GM12878 (cell line): ENCODE results near the gene CELSR1. TPM values are rescaled to one million over a fixed set of nuclear protein-coding genes. Genes with fewer than 3 reads are reported as not detected.

Experiments used
- ATAC-seq: fragments of 200-7000 bp; cut with Tn5 transposase; 3 replicates; pipeline ENCODE4 v1.9.1; 2020; ENCODE audit warnings: mild to moderate bottlenecking, moderate library complexity
- BruUV-seq: library from RNA; stranded (reverse); fragments of 400-500 nt; replicated peaks from 2 replicates; lab custom pipeline; 2021; lab: Mats Ljungman, UMichigan
- CTCF ChIA-PET: fragments of 300-600 bp; sonication (Branson Sonifier 250); formaldehyde crosslinking; extraction: SDS; loops from one replicate; lab custom pipeline; 2021; ENCODE audit warnings: inconsistent platforms; lab: Yijun Ruan, JAX
- POLR2A ChIA-PET: fragments of 350-600 bp; formaldehyde crosslinking; extraction: SDS; loops from one replicate; lab custom pipeline; 2021; ENCODE audit warnings: inconsistent platforms; lab: Charles Lee
- RAD21 ChIA-PET: fragments of 300-600 bp; sonication (Branson Sonifier 250); formaldehyde crosslinking; loops from one replicate; lab custom pipeline; 2023; ENCODE audit warnings: antibody characterized with exemption; ENCODE audit not compliant: unreplicated experiment; lab: Charles Lee
- SMC1A ChIA-PET: fragments of 300-600 bp; sonication (Branson Sonifier 250); formaldehyde crosslinking; loops from one replicate; lab custom pipeline; 2023; ENCODE audit not compliant: unreplicated experiment, uncharacterized antibody; lab: Charles Lee
- DNase-seq: peaks from one replicate; pipeline ENCODE4 v3.0.0-alpha.2; 2011; ENCODE audit warnings: low read depth, low spot score
- FAIRE-seq: peaks from 3 replicates; lab custom pipeline; 2011; peaks lifted over from hg19 to GRCh38; lab: Jason Lieb, UNC
- H2AFZ ChIP-seq: 2 replicates; pipeline ENCODE4 v1.6.0; 2011; ENCODE audit warnings: low read depth, low read length, control low read depth; ENCODE audit not compliant: control insufficient read depth
- H3K27ac ChIP-seq: 2 replicates; pipeline ENCODE4 v1.5.1; 2011; ENCODE audit warnings: control low read depth; ENCODE audit not compliant: control insufficient read depth, insufficient read depth
- H3K27me3 ChIP-seq, 2 experiments: replicated peaks in 1 of 2; 2 replicates each; pipeline versions ENCODE4 v1.6.0 to v1.6.1; 2011; ENCODE audit warnings: low read length in 1 of 2; ENCODE audit not compliant: control insufficient read depth in 2 of 2, insufficient read depth in 2 of 2
- H3K36me3 ChIP-seq, 2 experiments: 2 replicates each; pipeline ENCODE4 v1.5.1; 2011; ENCODE audit warnings: low read length in 1 of 2; ENCODE audit not compliant: control insufficient read depth in 2 of 2, insufficient read depth in 2 of 2
- H3K4me1 ChIP-seq: 2 replicates; pipeline ENCODE4 v1.6.1; 2011; ENCODE audit warnings: mild to moderate bottlenecking, low read length, moderate library complexity, mixed read lengths; ENCODE audit not compliant: control insufficient read depth, insufficient read depth
- H3K4me2 ChIP-seq: 2 replicates; pipeline ENCODE4 v1.6.0; 2011; ENCODE audit warnings: control low read depth; ENCODE audit not compliant: control insufficient read depth, insufficient read depth
- H3K4me3 ChIP-seq: fragments of 200-600 bp; sonication (generic); 2 replicates; pipeline ENCODE4 v1.5.1; 2016
- H3K79me2 ChIP-seq: 2 replicates; pipeline ENCODE4 v1.6.0; 2011; ENCODE audit warnings: low read length; ENCODE audit not compliant: control insufficient read depth, insufficient read depth
- H3K9ac ChIP-seq: 2 replicates; pipeline ENCODE4 v1.8.0; 2011; ENCODE audit warnings: low read length, control low read depth, mixed read lengths; ENCODE audit not compliant: control insufficient read depth, insufficient read depth
- H3K9me3 ChIP-seq: replicated peaks from 3 replicates; pipeline ENCODE4 v1.5.1; 2011; ENCODE audit warnings: mild to moderate bottlenecking, low read length; ENCODE audit not compliant: control insufficient read depth, insufficient read depth
- H4K20me1 ChIP-seq: 2 replicates; pipeline ENCODE4 v1.6.0; 2011; ENCODE audit not compliant: control insufficient read depth, insufficient read depth
- BHLHE40 ChIP-seq, 2 experiments: fragments of 450-650 bp in 1 of 2; IDR thresholded peaks; 2 replicates each; pipeline ENCODE4 v1.6.1; 2011 to 2017; ENCODE audit warnings: low read depth in 2 of 2, borderline replicate concordance in 1 of 2, improper control_type of control experiment in 1 of 2, low read length in 1 of 2, mild to moderate bottlenecking in 1 of 2
- ELK1 ChIP-seq: IDR thresholded peaks from 2 replicates; pipeline ENCODE4 v1.6.1; 2012; ENCODE audit warnings: low read depth, low read length, improper control_type of control experiment
- IKZF2 ChIP-seq, 2 experiments: fragments of 450-650 bp; IDR thresholded peaks; 2 replicates each; pipeline ENCODE4 v1.6.1; 2017; ENCODE audit warnings: mild to moderate bottlenecking in 2 of 2, moderate library complexity in 2 of 2
- KAT2A ChIP-seq: conservative IDR thresholded peaks from 2 replicates; pipeline ENCODE4 v1.6.1; 2011; ENCODE audit warnings: low read depth, low read length; ENCODE audit not compliant: control insufficient read depth
- NR2F1 ChIP-seq: fragments of 450-650 bp; conservative IDR thresholded peaks from 2 replicates; pipeline ENCODE4 v1.6.1; 2017; ENCODE audit warnings: mild to moderate bottlenecking
- POU2F2 ChIP-seq: IDR thresholded peaks from 3 replicates; pipeline ENCODE4 v1.6.1; 2011; ENCODE audit warnings: low read depth, mild to moderate bottlenecking, low read length, borderline replicate concordance
- RAD51 ChIP-seq: fragments of 450-650 bp; IDR thresholded peaks from 2 replicates; pipeline ENCODE4 v1.6.1; 2016; ENCODE audit warnings: moderate library complexity, mild to moderate bottlenecking, inconsistent platforms
- STAT3 ChIP-seq: IDR thresholded peaks from 2 replicates; pipeline ENCODE4 v1.6.1; 2011; ENCODE audit warnings: low read depth, low read length, improper control_type of control experiment
- TBL1XR1 ChIP-seq: IDR thresholded peaks from 2 replicates; pipeline ENCODE4 v1.6.1; 2012; ENCODE audit warnings: low read depth, low read length, improper control_type of control experiment
- TCF7 ChIP-seq: IDR thresholded peaks from 2 replicates; pipeline ENCODE4 v1.6.1; 2014; ENCODE audit warnings: antibody characterized with exemption, borderline replicate concordance
- WGBS: methylation state at CpG from one replicate; pipeline ENCODE4 v1.1.6; 2016; ENCODE audit warnings: low lambda C conversion rate; ENCODE audit not compliant: insufficient replicate concordance, insufficient coverage; ENCODE audit errors: missing lambda C conversion rate; 5-methylcytosine and 5-hydroxymethylcytosine counted together
- in situ Hi-C: fragments of 300-500 bp; cut with MboI; formaldehyde crosslinking; loops from 9 replicates; pipeline ENCODE4 v1.14.3; 2018; ENCODE audit warnings: mixed read lengths
- intact Hi-C: fragments of 100-400 bp; cut with micrococcal nuclease; formaldehyde crosslinking; loops from one replicate; pipeline ENCODE4 v1.14.2; 2022; ENCODE audit not compliant: unreplicated experiment
- polyA plus RNA-seq, 11 experiments: library from polyadenylated mRNA; depleted of rRNA in 4 of 11; unstranded in 6 of 11; stranded (reverse) in 5 of 11; fragments of >200 nt; fragmentation: Nextera tagmentation in 4 of 11; fragmentation: Illumina TruSeq in 1 of 11; extraction: Ambion mirVana in 4 of 11; extraction: Trizol in 1 of 11; gene quantifications; 1 replicate in 1 of 11; 2 replicates in 10 of 11; pipeline versions ENCODE4 v1.2.1 to v1.2.3, GENCODE V29; 2011 to 2016; ENCODE audit warnings: inconsistent platforms in 2 of 11, missing spikeins in 2 of 11, low read depth in 1 of 11
- total RNA-seq, 4 experiments: library from RNA; depleted of rRNA in 3 of 4; stranded (reverse); fragments of >200 nt in 3 of 4; fragmentation: Illumina TruSeq in 1 of 4; extraction: Trizol in 1 of 4; gene quantifications; 2 replicates each; pipeline versions ENCODE4 v1.2.1 to v1.2.3, GENCODE V29; 2013 to 2021
- TF ChIP-seq, protein P1 (sequence below): IDR thresholded peaks from 2 replicates; pipeline ENCODE4 v1.6.1; 2011; ENCODE audit warnings: low read depth, mild to moderate bottlenecking, low read length, moderate library complexity, borderline replicate concordance; ENCODE audit errors: extremely low read depth

The CELSR1 gene
- total and polyA plus RNA-seq, 10 of the 15 experiments (the other 5 are each of a cell fraction or from before 2014, with no cell fraction given) = 0.05 to 1.7 (median 0.35) TPM; not detected in 2

GRCh38 chr22:46513908-46514550 lies 23.4 kb downstream of the CELSR1 start (continued):
- TF ChIP-seq NR2F1 (peak; percentile 88), BHLHE40 (IDR thresholded peaks at IDR 0.05; ENCODE audit: borderline replicate concordance in 1 of 2, low read depth in 2 of 2, low read length in 1 of 2) (peak in 1 of 2 experiments; percentile 69; a peak in 1 of 4 replicates)
- TF ChIP-seq, all 136 proteins: peak for 7

DNA sequence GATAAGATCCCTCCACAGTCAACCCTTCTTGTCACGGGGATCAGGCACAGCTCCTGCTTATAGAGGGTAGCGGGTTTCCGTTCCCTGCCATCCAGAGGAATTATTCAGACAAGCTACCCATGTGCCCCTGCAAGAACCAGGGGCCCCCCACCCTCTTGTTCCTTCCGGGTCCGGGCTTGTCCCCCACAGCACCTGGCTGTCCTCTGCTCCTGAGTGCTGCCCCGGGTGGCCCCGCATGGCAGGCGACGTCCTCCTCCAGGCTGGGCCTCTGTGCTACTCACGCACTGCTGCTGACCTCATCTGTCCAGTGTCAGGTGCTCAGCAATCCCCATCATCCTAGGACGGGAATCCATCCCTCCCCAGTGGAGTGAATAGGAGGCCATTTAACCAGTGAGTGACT lies 24.7 kb downstream of the CELSR1 start:
- Histone ChIP-seq H2AFZ (no peak overlapping the region), H3K36me3 (no peaks in the 10 kb centered on the region), H3K27ac (no peak overlapping the region), H3K9ac (no peak overlapping the region), H3K79me2 (no peaks in the 10 kb centered on the region), H3K4me1 (no peaks in the 10 kb centered on the region), H3K9me3 (no peaks in the 10 kb centered on the region), H4K20me1 (no peaks in the 10 kb centered on the region), H3K4me3 (no peak overlapping the region), H3K27me3 (no peaks in the 10 kb centered on the region), H3K4me2 (no peak overlapping the region)
- TF ChIP-seq KAT2A = no peak
- no peak for TF ChIP-seq STAT3
- no peak for TF ChIP-seq POU2F2
- TF ChIP-seq, protein P1, sequence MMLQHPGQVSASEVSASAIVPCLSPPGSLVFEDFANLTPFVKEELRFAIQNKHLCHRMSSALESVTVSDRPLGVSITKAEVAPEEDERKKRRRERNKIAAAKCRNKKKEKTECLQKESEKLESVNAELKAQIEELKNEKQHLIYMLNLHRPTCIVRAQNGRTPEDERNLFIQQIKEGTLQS = no peak
- no peak for TF ChIP-seq IKZF2 (IDR thresholded peaks at IDR 0.05)
- no peak for TF ChIP-seq TBL1XR1
- TF ChIP-seq RAD51 = no peak
- no peak for TF ChIP-seq TCF7
- no peak for TF ChIP-seq ELK1
- FAIRE-seq (no peak), DNase-seq (no peak), ATAC-seq (no peak)
- BruUV-seq = no TSS peak
- WGBS = 75% methylated on average over 11 of the region's 11 CpGs
- ChIA-PET SMC1A (no interaction called here), CTCF (interaction anchor here (0.6 kb wide), 1 partner anchor 209 kb away, joined by 3 read pairs; no protein-coding TSS in a partner anchor), RAD21 (no interaction called here), POLR2A (no interaction called here)
- intact Hi-C loops (no loop called here), in situ Hi-C loops (no loop called here)
